Vagina (tissue), 2 donors: ENCODE data around the gene CTNNBL1.

Source experiments
- POLR2A ChIP-seq, 2 donors: fragments of 450-650 bp; IDR thresholded peaks; one replicate each; pipeline ENCODE4 v1.6.1; 2017; ENCODE audit warnings: antibody characterized with exemption in 2 of 2, mild to moderate bottlenecking in 2 of 2, moderate library complexity in 2 of 2
- POLR2AphosphoS5 ChIP-seq, 2 donors: sonication (generic); formaldehyde crosslinking; IDR thresholded peaks; one replicate each; pipeline ENCODE4 v1.9.0; 2017; ENCODE audit warnings: antibody characterized with exemption in 2 of 2, mild to moderate bottlenecking in 2 of 2, low read depth in 1 of 2; ENCODE audit not compliant: insufficient read depth in 1 of 2
- TF ChIP-seq, protein P1 (sequence below), 3 experiments: fragments of 450-650 bp in 2 of 3; fragments of 200-600 bp in 1 of 3; sonication (generic) in 1 of 3; IDR thresholded peaks; one replicate each; pipeline ENCODE4 v1.5.1; 2017 to 2019; ENCODE audit warnings: antibody characterized with exemption in 3 of 3, mild to moderate bottlenecking in 2 of 3, moderate library complexity in 2 of 3

DNA sequence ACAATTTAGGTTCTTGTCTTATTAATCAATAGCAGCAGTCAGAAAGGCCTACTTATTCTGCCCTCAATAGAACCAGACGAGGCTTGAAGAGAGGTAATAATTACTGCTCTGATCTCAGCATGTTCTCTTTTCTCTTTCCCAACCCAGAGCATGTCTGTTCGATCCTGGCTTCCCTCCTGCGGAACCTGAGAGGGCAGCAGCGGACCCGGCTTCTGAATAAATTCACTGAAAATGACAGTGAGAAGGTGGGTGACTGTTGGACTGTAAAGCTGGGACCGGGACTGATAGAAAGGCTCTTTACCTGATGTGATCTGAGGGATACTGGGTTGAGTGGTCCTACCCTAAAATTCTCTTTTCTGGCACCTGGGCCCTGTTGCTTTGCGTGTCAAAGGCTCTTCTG is 146.1 kb downstream of the CTNNBL1 start:
- TF ChIP-seq POLR2AphosphoS5 (IDR thresholded peaks at IDR 0.05; ENCODE audit: insufficient read depth in 1 of 2, low read depth in 1 of 2): no peak
- TF ChIP-seq, protein P1, sequence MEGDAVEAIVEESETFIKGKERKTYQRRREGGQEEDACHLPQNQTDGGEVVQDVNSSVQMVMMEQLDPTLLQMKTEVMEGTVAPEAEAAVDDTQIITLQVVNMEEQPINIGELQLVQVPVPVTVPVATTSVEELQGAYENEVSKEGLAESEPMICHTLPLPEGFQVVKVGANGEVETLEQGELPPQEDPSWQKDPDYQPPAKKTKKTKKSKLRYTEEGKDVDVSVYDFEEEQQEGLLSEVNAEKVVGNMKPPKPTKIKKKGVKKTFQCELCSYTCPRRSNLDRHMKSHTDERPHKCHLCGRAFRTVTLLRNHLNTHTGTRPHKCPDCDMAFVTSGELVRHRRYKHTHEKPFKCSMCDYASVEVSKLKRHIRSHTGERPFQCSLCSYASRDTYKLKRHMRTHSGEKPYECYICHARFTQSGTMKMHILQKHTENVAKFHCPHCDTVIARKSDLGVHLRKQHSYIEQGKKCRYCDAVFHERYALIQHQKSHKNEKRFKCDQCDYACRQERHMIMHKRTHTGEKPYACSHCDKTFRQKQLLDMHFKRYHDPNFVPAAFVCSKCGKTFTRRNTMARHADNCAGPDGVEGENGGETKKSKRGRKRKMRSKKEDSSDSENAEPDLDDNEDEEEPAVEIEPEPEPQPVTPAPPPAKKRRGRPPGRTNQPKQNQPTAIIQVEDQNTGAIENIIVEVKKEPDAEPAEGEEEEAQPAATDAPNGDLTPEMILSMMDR (IDR thresholded peaks at IDR 0.05): no peak
- no peak for TF ChIP-seq POLR2A (IDR thresholded peaks at IDR 0.05)
